IMR-90 (cell line): Measurements from ENCODE around the gene SDHB.

Source experiments
- RCOR1 ChIP-seq: IDR thresholded peaks from 2 replicates; pipeline ENCODE4 v1.6.1; 2012; ENCODE audit warnings: mild to moderate bottlenecking, low read length, improper control_type of control experiment; ENCODE audit not compliant: insufficient replicate concordance
- TF ChIP-seq, protein P1 (sequence below): conservative IDR thresholded peaks from 2 replicates; pipeline ENCODE4 v1.5.1; 2012; ENCODE audit warnings: mild to moderate bottlenecking, low read depth, low read length, improper control_type of control experiment

DNA sequence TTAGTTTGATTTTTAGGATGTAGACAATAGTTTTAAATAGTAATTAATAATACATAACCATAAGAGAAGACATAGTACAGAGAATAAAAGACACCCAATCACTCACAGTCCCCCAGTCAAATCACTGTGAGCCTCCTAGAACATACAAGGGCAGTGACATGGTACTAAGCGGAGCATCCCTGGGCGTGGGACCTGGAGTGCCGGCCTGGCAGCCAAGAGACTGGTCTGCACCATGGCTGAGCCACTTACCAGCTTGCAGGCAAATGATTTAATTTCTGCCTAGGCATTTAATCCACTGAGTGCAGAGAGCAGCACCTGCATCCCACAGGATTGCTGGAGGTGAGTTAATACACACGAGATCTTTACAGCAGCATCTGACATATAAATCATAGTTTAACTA is 20.4 kb downstream of the SDHB start:
- TF ChIP-seq, protein P1, sequence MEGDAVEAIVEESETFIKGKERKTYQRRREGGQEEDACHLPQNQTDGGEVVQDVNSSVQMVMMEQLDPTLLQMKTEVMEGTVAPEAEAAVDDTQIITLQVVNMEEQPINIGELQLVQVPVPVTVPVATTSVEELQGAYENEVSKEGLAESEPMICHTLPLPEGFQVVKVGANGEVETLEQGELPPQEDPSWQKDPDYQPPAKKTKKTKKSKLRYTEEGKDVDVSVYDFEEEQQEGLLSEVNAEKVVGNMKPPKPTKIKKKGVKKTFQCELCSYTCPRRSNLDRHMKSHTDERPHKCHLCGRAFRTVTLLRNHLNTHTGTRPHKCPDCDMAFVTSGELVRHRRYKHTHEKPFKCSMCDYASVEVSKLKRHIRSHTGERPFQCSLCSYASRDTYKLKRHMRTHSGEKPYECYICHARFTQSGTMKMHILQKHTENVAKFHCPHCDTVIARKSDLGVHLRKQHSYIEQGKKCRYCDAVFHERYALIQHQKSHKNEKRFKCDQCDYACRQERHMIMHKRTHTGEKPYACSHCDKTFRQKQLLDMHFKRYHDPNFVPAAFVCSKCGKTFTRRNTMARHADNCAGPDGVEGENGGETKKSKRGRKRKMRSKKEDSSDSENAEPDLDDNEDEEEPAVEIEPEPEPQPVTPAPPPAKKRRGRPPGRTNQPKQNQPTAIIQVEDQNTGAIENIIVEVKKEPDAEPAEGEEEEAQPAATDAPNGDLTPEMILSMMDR, result no peak
- TF ChIP-seq RCOR1, result no peak
